Sigmoid colon (tissue), 4 donors: ENCODE measurements around the gene PDLIM5.

ENCODE experiments used
- CTCF ChIP-seq, 4 experiments: fragments of 450-650 bp in 3 of 4; fragments of 200-600 bp in 1 of 4; IDR thresholded peaks; one replicate each; pipeline ENCODE4 v1.5.1; 2016 to 2019; ENCODE audit warnings: antibody characterized with exemption in 4 of 4, mild to moderate bottlenecking in 3 of 4, moderate library complexity in 2 of 4
- POLR2AphosphoS5 ChIP-seq, 4 donors: sonication (generic); formaldehyde crosslinking; IDR thresholded peaks; one replicate each; pipeline ENCODE4 v1.6.1; 2017; ENCODE audit warnings: antibody characterized with exemption in 4 of 4

- TF ChIP-seq POLR2AphosphoS5 (IDR thresholded peaks at IDR 0.05), result no peak
- TF ChIP-seq CTCF (IDR thresholded peaks at IDR 0.05), result no peak
These were observed 17.6 kb downstream of the PDLIM5 start for GRCh38 chr4:94469221-94469784.
